Glutamatergic neuron (in vitro differentiated cells): ENCODE results near the gene LOC128125822.

Source experiments
- DNase-seq: peaks from one replicate; pipeline ENCODE4 v3.0.0; 2022
- H3K27ac Mint-ChIP-seq: one replicate; pipeline ENCODE4 v1.8.0; 2020; ENCODE audit warnings: mild to moderate bottlenecking, mixed read lengths, inconsistent platforms; ENCODE audit not compliant: unreplicated experiment
- H3K27me3 Mint-ChIP-seq: one replicate; pipeline ENCODE4 v1.8.0; 2020; ENCODE audit warnings: mild to moderate bottlenecking, moderate library complexity, mixed read lengths, inconsistent platforms; ENCODE audit not compliant: unreplicated experiment
- H3K36me3 Mint-ChIP-seq: one replicate; pipeline ENCODE4 v1.8.0; 2020; ENCODE audit warnings: mild to moderate bottlenecking, mixed read lengths, inconsistent platforms; ENCODE audit not compliant: unreplicated experiment
- H3K4me1 Mint-ChIP-seq: one replicate; pipeline ENCODE4 v1.8.0; 2020; ENCODE audit warnings: mild to moderate bottlenecking, low read depth, mixed read lengths, inconsistent platforms; ENCODE audit not compliant: unreplicated experiment
- H3K4me3 Mint-ChIP-seq: one replicate; pipeline ENCODE4 v1.8.0; 2020; ENCODE audit warnings: mild to moderate bottlenecking, mixed read lengths, inconsistent platforms; ENCODE audit not compliant: unreplicated experiment
- H3K9me3 Mint-ChIP-seq: one replicate; pipeline ENCODE4 v1.8.0; 2020; ENCODE audit warnings: mild to moderate bottlenecking, moderate library complexity, mixed read lengths, inconsistent platforms; ENCODE audit not compliant: unreplicated experiment
- TF ChIP-seq, protein P1 (sequence below): fragments of 200-600 bp; sonication (generic); IDR thresholded peaks from one replicate; pipeline ENCODE4 v1.5.0; 2021; ENCODE audit not compliant: partially characterized antibody, unreplicated experiment

The LOC128125822 gene

DNA sequence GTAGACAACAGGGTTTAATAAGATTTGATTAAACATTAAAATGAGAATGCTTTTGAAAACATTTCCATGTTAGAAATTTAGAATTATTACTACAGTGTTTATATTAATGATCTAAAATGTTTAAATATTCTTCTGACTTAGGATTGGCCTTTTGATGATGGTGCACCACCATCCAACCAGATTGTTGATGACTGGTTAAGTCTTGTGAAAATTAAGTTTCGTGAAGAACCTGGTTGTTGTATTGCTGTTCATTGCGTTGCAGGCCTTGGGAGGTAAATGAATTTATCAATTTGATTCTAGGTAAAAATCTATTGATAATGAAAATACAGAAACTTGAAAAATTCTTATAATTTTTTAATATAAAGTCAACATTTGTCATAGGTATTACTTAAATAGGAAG is 6.5 kb downstream of the LOC128125822 start:
- TF ChIP-seq, protein P1, sequence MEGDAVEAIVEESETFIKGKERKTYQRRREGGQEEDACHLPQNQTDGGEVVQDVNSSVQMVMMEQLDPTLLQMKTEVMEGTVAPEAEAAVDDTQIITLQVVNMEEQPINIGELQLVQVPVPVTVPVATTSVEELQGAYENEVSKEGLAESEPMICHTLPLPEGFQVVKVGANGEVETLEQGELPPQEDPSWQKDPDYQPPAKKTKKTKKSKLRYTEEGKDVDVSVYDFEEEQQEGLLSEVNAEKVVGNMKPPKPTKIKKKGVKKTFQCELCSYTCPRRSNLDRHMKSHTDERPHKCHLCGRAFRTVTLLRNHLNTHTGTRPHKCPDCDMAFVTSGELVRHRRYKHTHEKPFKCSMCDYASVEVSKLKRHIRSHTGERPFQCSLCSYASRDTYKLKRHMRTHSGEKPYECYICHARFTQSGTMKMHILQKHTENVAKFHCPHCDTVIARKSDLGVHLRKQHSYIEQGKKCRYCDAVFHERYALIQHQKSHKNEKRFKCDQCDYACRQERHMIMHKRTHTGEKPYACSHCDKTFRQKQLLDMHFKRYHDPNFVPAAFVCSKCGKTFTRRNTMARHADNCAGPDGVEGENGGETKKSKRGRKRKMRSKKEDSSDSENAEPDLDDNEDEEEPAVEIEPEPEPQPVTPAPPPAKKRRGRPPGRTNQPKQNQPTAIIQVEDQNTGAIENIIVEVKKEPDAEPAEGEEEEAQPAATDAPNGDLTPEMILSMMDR: no peak
- H3K4me3 Mint-ChIP-seq: no peak overlapping the region
- H3K9me3 Mint-ChIP-seq: peaks cover 7% of the 10 kb centered on the region
- DNase-seq: no peak
- peaks cover 7% of the 10 kb centered on the region for H3K4me1 Mint-ChIP-seq
- H3K36me3 Mint-ChIP-seq: no peaks in the 10 kb centered on the region
- H3K27ac Mint-ChIP-seq: no peak overlapping the region
- peaks cover 6% of the 10 kb centered on the region for H3K27me3 Mint-ChIP-seq

DNA sequence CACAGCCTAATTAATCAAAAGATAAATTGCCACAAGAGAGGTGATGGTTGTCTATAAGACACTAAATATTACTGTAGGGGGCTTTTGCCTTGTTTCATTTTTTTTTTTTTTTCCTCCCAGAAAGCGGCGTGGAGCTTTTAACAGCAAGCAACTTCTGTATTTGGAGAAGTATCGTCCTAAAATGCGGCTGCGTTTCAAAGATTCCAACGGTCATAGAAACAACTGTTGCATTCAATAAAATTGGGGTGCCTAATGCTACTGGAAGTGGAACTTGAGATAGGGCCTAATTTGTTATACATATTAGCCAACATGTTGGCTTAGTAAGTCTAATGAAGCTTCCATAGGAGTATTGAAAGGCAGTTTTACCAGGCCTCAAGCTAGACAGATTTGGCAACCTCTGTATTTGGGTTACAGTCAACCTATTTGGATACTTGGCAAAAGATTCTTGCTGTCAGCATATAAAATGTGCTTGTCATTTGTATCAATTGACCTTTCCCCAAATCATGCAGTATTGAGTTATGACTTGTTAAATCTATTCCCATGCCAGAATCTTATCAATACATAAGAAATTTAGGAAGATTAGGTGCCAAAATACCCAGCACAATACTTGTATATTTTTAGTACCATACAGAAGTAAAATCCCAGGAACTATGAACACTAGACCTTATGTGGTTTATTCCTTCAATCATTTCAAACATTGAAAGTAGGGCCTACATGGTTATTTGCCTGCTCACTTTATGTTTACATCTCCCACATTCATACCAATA is 7.8 kb downstream of the LOC128125822 start:
- no peak overlapping the region for H3K4me3 Mint-ChIP-seq
- TF ChIP-seq, protein P1: no peak
- H3K27ac Mint-ChIP-seq: no peak overlapping the region
- no peaks in the 10 kb centered on the region for H3K36me3 Mint-ChIP-seq
- no peak for DNase-seq
- no peaks in the 10 kb centered on the region for H3K9me3 Mint-ChIP-seq
- H3K4me1 Mint-ChIP-seq: peaks cover 3% of the 10 kb centered on the region
- H3K27me3 Mint-ChIP-seq: no peaks in the 10 kb centered on the region

DNA sequence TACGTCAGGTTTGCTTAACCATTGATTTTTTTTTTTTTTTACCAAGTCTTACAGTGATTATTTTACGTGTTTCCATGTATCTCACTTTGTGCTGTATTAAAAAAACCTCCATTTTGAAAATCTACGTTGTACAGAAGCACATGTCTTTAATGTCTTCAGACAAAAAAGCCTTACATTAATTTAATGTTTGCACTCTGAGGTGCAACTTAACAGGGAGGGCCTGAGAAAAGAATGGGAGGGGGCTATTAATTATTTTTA is 8.4 kb downstream of the LOC128125822 start:
- no peaks in the 10 kb centered on the region for H3K27me3 Mint-ChIP-seq
- no peak for DNase-seq
- no peak overlapping the region for H3K27ac Mint-ChIP-seq
- no peaks in the 10 kb centered on the region for H3K36me3 Mint-ChIP-seq
- no peak overlapping the region for H3K4me3 Mint-ChIP-seq
- H3K4me1 Mint-ChIP-seq: peaks cover 3% of the 10 kb centered on the region
- TF ChIP-seq, protein P1: no peak
- H3K9me3 Mint-ChIP-seq: no peaks in the 10 kb centered on the region

- no peaks in the 10 kb centered on the region for H3K4me1 Mint-ChIP-seq
- no peaks in the 10 kb centered on the region for H3K36me3 Mint-ChIP-seq
- DNase-seq: no peak
- H3K4me3 Mint-ChIP-seq: no peak overlapping the region
- peaks cover 1% of the 10 kb centered on the region for H3K9me3 Mint-ChIP-seq
- no peak overlapping the region for H3K27ac Mint-ChIP-seq
- TF ChIP-seq, protein P1: no peak
- H3K27me3 Mint-ChIP-seq: no peaks in the 10 kb centered on the region
Observed at GRCh38 chr6:63581355-63582013, 9.2 kb downstream of the LOC128125822 start.

DNA sequence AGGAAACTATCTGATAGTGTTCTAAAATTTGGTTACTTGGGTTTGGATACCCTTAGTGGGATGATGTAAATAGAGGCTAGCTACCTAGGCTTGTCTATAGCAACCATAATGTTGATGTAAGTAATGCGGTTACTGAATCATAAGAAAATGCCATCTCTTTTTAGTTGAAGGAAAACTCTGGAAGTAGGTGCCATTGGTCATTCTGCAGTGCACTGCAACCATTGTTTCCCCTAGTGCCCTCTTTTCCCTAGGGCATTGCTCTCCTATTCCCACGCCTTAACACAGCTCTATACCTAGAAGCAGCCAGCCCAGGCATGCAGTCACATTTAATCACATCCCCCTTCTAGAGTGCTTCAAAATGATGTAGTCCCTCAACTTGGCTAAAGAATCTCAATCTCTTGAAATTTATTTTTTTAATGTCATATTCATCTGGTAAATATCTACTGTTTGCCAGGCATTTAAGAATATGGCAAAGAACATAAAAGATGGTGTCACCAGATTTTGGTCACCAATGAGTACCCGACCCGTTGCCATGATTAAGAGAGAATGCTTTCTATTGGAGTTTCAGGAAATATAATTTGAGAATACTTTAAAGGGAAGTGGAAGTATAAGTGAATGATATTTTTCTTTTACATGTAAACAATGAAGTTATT is 10.4 kb downstream of the LOC128125822 start:
- H3K27ac Mint-ChIP-seq: no peak overlapping the region
- no peaks in the 10 kb centered on the region for H3K4me1 Mint-ChIP-seq
- no peaks in the 10 kb centered on the region for H3K36me3 Mint-ChIP-seq
- no peak for DNase-seq
- TF ChIP-seq, protein P1: no peak
- H3K4me3 Mint-ChIP-seq: no peak overlapping the region
- H3K27me3 Mint-ChIP-seq: no peaks in the 10 kb centered on the region
- H3K9me3 Mint-ChIP-seq: peaks cover 1% of the 10 kb centered on the region
